ENCODE results near the gene GULP1.

DNA sequence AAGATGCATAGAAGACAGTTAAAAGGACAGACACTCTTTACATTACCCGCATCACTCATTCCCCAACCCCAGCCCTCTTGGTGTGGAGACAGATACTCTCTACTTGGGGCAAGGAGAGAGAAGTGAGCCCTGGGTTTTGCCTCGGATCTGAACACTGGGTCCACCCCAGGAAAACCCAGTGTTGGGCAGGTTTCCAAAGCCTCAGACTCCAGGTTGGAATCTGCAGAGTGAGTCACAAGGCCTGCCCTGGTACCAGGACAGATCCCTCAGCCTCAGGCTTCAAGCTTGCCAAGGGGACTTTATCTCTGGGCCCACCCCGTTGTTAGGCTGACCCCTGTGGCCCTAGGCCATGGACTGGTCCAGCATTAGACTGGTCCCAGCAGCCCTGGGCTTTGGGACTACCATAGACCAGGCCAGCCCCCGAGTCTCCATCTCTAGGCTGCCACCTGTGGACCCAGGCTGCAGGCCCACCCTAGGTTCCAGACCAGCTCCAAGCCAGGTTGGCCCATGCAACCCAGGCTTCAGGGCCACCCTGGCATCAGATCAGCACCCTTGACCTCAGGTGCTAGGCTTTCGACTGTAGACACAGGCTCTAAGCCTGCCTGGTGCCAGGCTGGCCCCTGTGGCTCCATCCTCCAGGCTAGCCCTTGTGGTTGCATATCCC lies 112.8 kb downstream of the GULP1 start:
- no peak for TF ChIP-seq POLR2A (IDR thresholded peaks at IDR 0.05; ENCODE audit: low read length)
- no peak for TF ChIP-seq GATA1 (IDR thresholded peaks at IDR 0.05; ENCODE audit: low read depth, low read length)

Measured in erythroblast (primary cell).